ENCODE results near the gene GSTK1. TPM values are rescaled to one million over a fixed set of nuclear protein-coding genes. Genes with fewer than 3 reads are reported as not detected.
A peak's percentile ranks its signal among the peaks of the same experiment; 100 is the strongest.

Gene GSTK1
- total RNA-seq, 3 donors from 2014 or later = 196 to 242 (median 199) TPM

- DNase-seq (ENCODE audit: low spot score in 2 of 2) = no peak
- peaks cover 6% of the 10 kb centered on the region for H3K36me3 ChIP-seq
- no peaks in the 10 kb centered on the region for H3K4me1 ChIP-seq
- H3K27ac ChIP-seq = peak overlapping the region in 1 of 2 donors; percentile 21
- H3K4me3 ChIP-seq = no peak overlapping the region
- H3K9me3 ChIP-seq = no peaks in the 10 kb centered on the region
- TF ChIP-seq POLR2A (IDR thresholded peaks at IDR 0.05) (no peak), POLR2AphosphoS5 (IDR thresholded peaks at IDR 0.05) (no peak), CTCF (IDR thresholded peaks at IDR 0.05) (peak in 1 of 3 donors; percentile 37)
- H3K27me3 ChIP-seq = no peaks in the 10 kb centered on the region
- intact Hi-C loops (cut with DNase I; ENCODE audit: low total_unique reads) = no loop called here
These were observed 36.6 kb downstream of the GSTK1 start for GRCh38 chr7:143299840-143300239.

GRCh38 chr7:143300959-143301935 is 38.0 kb downstream of the GSTK1 start:
- intact Hi-C loops (cut with DNase I; ENCODE audit: low total_unique reads) = no loop called here
- H3K9me3 ChIP-seq = no peaks in the 10 kb centered on the region
- DNase-seq (ENCODE audit: low spot score in 2 of 2) = no peak
- peak overlapping the region; percentile 50 to 80 for H3K27ac ChIP-seq
- no peaks in the 10 kb centered on the region for H3K4me1 ChIP-seq
- H3K4me3 ChIP-seq = no peak overlapping the region
- H3K27me3 ChIP-seq = no peaks in the 10 kb centered on the region
- TF ChIP-seq POLR2A (IDR thresholded peaks at IDR 0.05) = no peak
- no peak for TF ChIP-seq POLR2AphosphoS5 (IDR thresholded peaks at IDR 0.05)
- TF ChIP-seq CTCF (IDR thresholded peaks at IDR 0.05) = no peak
- H3K36me3 ChIP-seq = no peaks in the 10 kb centered on the region

GRCh38 chr7:143303733-143304132 is 40.5 kb downstream of the GSTK1 start:
- intact Hi-C loops (cut with DNase I; ENCODE audit: low total_unique reads) = no loop called here
- no peak for TF ChIP-seq CTCF (IDR thresholded peaks at IDR 0.05)
- no peak for TF ChIP-seq POLR2A (IDR thresholded peaks at IDR 0.05)
- no peak for TF ChIP-seq POLR2AphosphoS5 (IDR thresholded peaks at IDR 0.05)
- H3K4me3 ChIP-seq = no peak overlapping the region
- no peaks in the 10 kb centered on the region for H3K9me3 ChIP-seq
- no peaks in the 10 kb centered on the region for H3K4me1 ChIP-seq
- H3K27ac ChIP-seq = no peak overlapping the region
- H3K36me3 ChIP-seq = peaks cover 7% of the 10 kb centered on the region
- H3K27me3 ChIP-seq = no peaks in the 10 kb centered on the region
- DNase-seq (ENCODE audit: low spot score in 2 of 2) = no peak

- DNase-seq (ENCODE audit: low spot score in 2 of 2) = no peak
- H3K27ac ChIP-seq = no peak overlapping the region
- no peaks in the 10 kb centered on the region for H3K4me1 ChIP-seq
- no peaks in the 10 kb centered on the region for H3K9me3 ChIP-seq
- intact Hi-C loops (cut with DNase I; ENCODE audit: low total_unique reads) = loop anchor here (5.0 kb wide), 1 partner anchor 58 kb away; no protein-coding TSS in a partner anchor
- TF ChIP-seq POLR2A (IDR thresholded peaks at IDR 0.05) (no peak), POLR2AphosphoS5 (IDR thresholded peaks at IDR 0.05) (no peak), CTCF (IDR thresholded peaks at IDR 0.05) (no peak)
- peaks cover 7% of the 10 kb centered on the region for H3K36me3 ChIP-seq
- H3K27me3 ChIP-seq = no peaks in the 10 kb centered on the region
- no peak overlapping the region for H3K4me3 ChIP-seq
These were observed 41.7 kb downstream of the GSTK1 start for GRCh38 chr7:143304938-143305337.

GRCh38 chr7:143305423-143306070 is 42.3 kb downstream of the GSTK1 start:
- Histone ChIP-seq H3K36me3 (peaks cover 7% of the 10 kb centered on the region), H3K4me3 (no peak overlapping the region), H3K27me3 (no peaks in the 10 kb centered on the region), H3K4me1 (no peaks in the 10 kb centered on the region), H3K27ac (no peak overlapping the region), H3K9me3 (no peaks in the 10 kb centered on the region)
- peak; percentile 63 to 87 for DNase-seq (ENCODE audit: low spot score in 2 of 2)
- intact Hi-C loops (cut with DNase I; ENCODE audit: low total_unique reads) = loop anchor here (5.0 kb wide), 1 partner anchor 58 kb away; no protein-coding TSS in a partner anchor
- peak in 2 of 3 donors; percentile 76 to 84 for TF ChIP-seq CTCF (IDR thresholded peaks at IDR 0.05)
- TF ChIP-seq POLR2A (IDR thresholded peaks at IDR 0.05) = no peak
